Sigmoid colon (tissue), 4 donors: Measurements from ENCODE around the gene NTM.

Experiments
- CTCF ChIP-seq, 4 experiments: fragments of 450-650 bp in 3 of 4; fragments of 200-600 bp in 1 of 4; IDR thresholded peaks; one replicate each; pipeline ENCODE4 v1.5.1; 2016 to 2019; ENCODE audit warnings: antibody characterized with exemption in 4 of 4, mild to moderate bottlenecking in 3 of 4, moderate library complexity in 2 of 4
- EP300 ChIP-seq, 4 donors: sonication (generic); formaldehyde crosslinking; IDR thresholded peaks; one replicate each; pipeline ENCODE4 v1.6.1; 2017; ENCODE audit warnings: antibody characterized with exemption in 4 of 4
- POLR2A ChIP-seq, 2 donors: fragments of 450-650 bp; IDR thresholded peaks; one replicate each; pipeline ENCODE4 v1.6.1; 2016; ENCODE audit warnings: antibody characterized with exemption in 2 of 2, mild to moderate bottlenecking in 2 of 2, moderate library complexity in 2 of 2
- POLR2AphosphoS5 ChIP-seq, 4 donors: sonication (generic); formaldehyde crosslinking; IDR thresholded peaks; one replicate each; pipeline ENCODE4 v1.6.1; 2017; ENCODE audit warnings: antibody characterized with exemption in 4 of 4

- TF ChIP-seq CTCF (IDR thresholded peaks at IDR 0.05) (no peak), POLR2AphosphoS5 (IDR thresholded peaks at IDR 0.05) (no peak), POLR2A (IDR thresholded peaks at IDR 0.05) (no peak), EP300 (IDR thresholded peaks at IDR 0.05) (no peak)
Observed at GRCh38 chr11:132060567-132060966, 690.2 kb downstream of the NTM start.
